WTC11 (cell line): Measurements from ENCODE around the gene OR52I2. TPM values are rescaled to one million over a fixed set of nuclear protein-coding genes. Genes with fewer than 3 reads are reported as not detected.

Source experiments
- ATAC-seq: fragments of 200-7000 bp; cut with Tn5 transposase; 2 replicates; pipeline ENCODE4 v1.10.0; 2021; ENCODE audit warnings: mild to moderate bottlenecking, moderate library complexity
- CTCF ChIA-PET: fragments of 300-600 bp; sonication (Branson Sonifier 250); formaldehyde crosslinking; loops from one replicate; lab custom pipeline; 2021; ENCODE audit warnings: antibody characterized with exemption; lab: Charles Lee
- POLR2A ChIA-PET: fragments of 350-600 bp; sonication (Branson Sonifier 250); formaldehyde crosslinking; loops from one replicate; lab custom pipeline; 2021; ENCODE audit warnings: antibody characterized with exemption; lab: Charles Lee
- DNase-seq: peaks from one replicate; pipeline ENCODE4 v3.0.0; 2021; ENCODE audit warnings: low spot score
- H3K27ac Mint-ChIP-seq: 2 replicates; pipeline ENCODE4 v1.8.0; 2021; ENCODE audit warnings: mixed read lengths
- H3K27me3 Mint-ChIP-seq: 2 replicates; pipeline ENCODE4 v1.8.0; 2021; ENCODE audit warnings: low read depth, mild to moderate bottlenecking, moderate library complexity, mixed read lengths
- H3K36me3 Mint-ChIP-seq: 2 replicates; pipeline ENCODE4 v1.8.0; 2021; ENCODE audit warnings: mixed read lengths
- H3K4me1 Mint-ChIP-seq: 2 replicates; pipeline ENCODE4 v1.8.0; 2022; ENCODE audit warnings: mixed read lengths
- H3K4me3 Mint-ChIP-seq: 2 replicates; pipeline ENCODE4 v1.8.0; 2021; ENCODE audit warnings: mild to moderate bottlenecking, moderate library complexity, mixed read lengths
- H3K9me3 Mint-ChIP-seq: 2 replicates; pipeline ENCODE4 v1.8.0; 2021; ENCODE audit warnings: mixed read lengths
- CREB1 ChIP-seq: sonication (generic); formaldehyde crosslinking; IDR thresholded peaks from 2 replicates; pipeline ENCODE4 v1.8.0; 2023; ENCODE audit warnings: mild to moderate bottlenecking, missing genetic modification reagents
- CREM ChIP-seq: sonication (generic); formaldehyde crosslinking; IDR thresholded peaks from 2 replicates; pipeline ENCODE4 v1.8.1; 2022; ENCODE audit warnings: mild to moderate bottlenecking, missing genetic modification reagents, moderate library complexity
- FOXK1 ChIP-seq: sonication (generic); formaldehyde crosslinking; IDR thresholded peaks from 2 replicates; pipeline ENCODE4 v1.8.0; 2022; ENCODE audit warnings: mild to moderate bottlenecking, moderate library complexity, missing genetic modification reagents
- HMGA2 ChIP-seq: fragments of 250-450 bp; sonication (Bioruptor Pico); IDR thresholded peaks from 2 replicates; pipeline ENCODE4 v1.4.0; 2021; ENCODE audit warnings: mild to moderate bottlenecking, moderate library complexity
- NFE2L1 ChIP-seq: sonication (generic); formaldehyde crosslinking; IDR thresholded peaks from 2 replicates; pipeline ENCODE4 v1.8.1; 2023; ENCODE audit warnings: missing genetic modification reagents
- RORB ChIP-seq: fragments of 250-450 bp; sonication (Bioruptor Pico); IDR thresholded peaks from 2 replicates; pipeline ENCODE4 v1.9.0; 2021; ENCODE audit warnings: mild to moderate bottlenecking
- SMAD3 ChIP-seq: sonication (generic); formaldehyde crosslinking; IDR thresholded peaks from 2 replicates; pipeline ENCODE4 v1.8.0; 2022; ENCODE audit warnings: missing genetic modification reagents, mild to moderate bottlenecking, borderline replicate concordance
- TEAD4 ChIP-seq: sonication (generic); formaldehyde crosslinking; IDR thresholded peaks from 2 replicates; pipeline ENCODE4 v1.8.0; 2022; ENCODE audit warnings: mild to moderate bottlenecking, missing genetic modification reagents
- ZNF121 ChIP-seq: sonication (generic); formaldehyde crosslinking; IDR thresholded peaks from 2 replicates; pipeline ENCODE4 v1.8.0; 2023; ENCODE audit warnings: missing genetic modification reagents
- ZNF232 ChIP-seq: sonication (generic); formaldehyde crosslinking; IDR thresholded peaks from 2 replicates; pipeline ENCODE4 v1.8.0; 2022; ENCODE audit warnings: mild to moderate bottlenecking, missing genetic modification reagents
- total RNA-seq: library from RNA; stranded (reverse); gene quantifications from 3 replicates; pipeline ENCODE4 v1.2.3, GENCODE V29; 2021
- TF ChIP-seq, protein P1 (sequence below): sonication (generic); formaldehyde crosslinking; IDR thresholded peaks from 2 replicates; pipeline ENCODE4 v1.8.0; 2022; ENCODE audit warnings: mild to moderate bottlenecking, missing genetic modification reagents
- TF ChIP-seq, protein P2 (sequence below): sonication (generic); formaldehyde crosslinking; conservative IDR thresholded peaks from 2 replicates; pipeline ENCODE4 v1.8.1; 2023; ENCODE audit warnings: mild to moderate bottlenecking, low read depth, missing genetic modification reagents, moderate library complexity
- TF ChIP-seq, protein P3 (sequence below): fragments of 250-450 bp; sonication (Bioruptor Pico); IDR thresholded peaks from 2 replicates; pipeline ENCODE4 v1.9.0; 2021; ENCODE audit warnings: mild to moderate bottlenecking, borderline replicate concordance
- TF ChIP-seq, protein P4 (sequence below): sonication (generic); formaldehyde crosslinking; IDR thresholded peaks from 2 replicates; pipeline ENCODE4 v1.8.1; 2022; ENCODE audit warnings: low read depth, missing genetic modification reagents, borderline replicate concordance
- TF ChIP-seq, protein P5 (sequence below): sonication (generic); formaldehyde crosslinking; IDR thresholded peaks from 2 replicates; pipeline ENCODE4 v1.8.0; 2022; ENCODE audit warnings: mild to moderate bottlenecking, missing genetic modification reagents

The OR52I2 gene
- total RNA-seq, 1 experiment from 2014 or later: not detected

DNA sequence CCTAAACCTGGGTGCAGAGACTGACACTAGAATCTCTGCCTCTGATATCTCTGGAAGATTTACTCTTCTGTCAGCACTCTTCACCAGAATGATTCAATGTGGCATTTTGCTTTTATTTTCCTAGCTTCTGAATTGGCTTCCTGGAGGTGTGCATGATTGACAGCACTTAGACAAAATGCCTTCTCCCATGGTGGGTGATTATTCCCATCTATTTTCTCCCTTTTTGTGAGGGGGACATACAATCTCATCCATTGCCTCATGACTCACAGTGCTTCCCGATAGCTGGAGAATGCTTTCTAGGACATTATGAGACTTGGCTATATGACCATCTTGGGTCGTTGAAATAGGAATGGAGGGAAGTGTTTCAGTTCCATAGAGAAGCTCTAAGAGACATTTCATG, 30.4 kb downstream of the OR52I2 start (continued):
- no peak for TF ChIP-seq ZNF121 (CRISPR knock-in tag)
- TF ChIP-seq, protein P1, sequence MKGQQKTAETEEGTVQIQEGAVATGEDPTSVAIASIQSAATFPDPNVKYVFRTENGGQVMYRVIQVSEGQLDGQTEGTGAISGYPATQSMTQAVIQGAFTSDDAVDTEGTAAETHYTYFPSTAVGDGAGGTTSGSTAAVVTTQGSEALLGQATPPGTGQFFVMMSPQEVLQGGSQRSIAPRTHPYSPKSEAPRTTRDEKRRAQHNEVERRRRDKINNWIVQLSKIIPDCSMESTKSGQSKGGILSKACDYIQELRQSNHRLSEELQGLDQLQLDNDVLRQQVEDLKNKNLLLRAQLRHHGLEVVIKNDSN: no peak

DNA sequence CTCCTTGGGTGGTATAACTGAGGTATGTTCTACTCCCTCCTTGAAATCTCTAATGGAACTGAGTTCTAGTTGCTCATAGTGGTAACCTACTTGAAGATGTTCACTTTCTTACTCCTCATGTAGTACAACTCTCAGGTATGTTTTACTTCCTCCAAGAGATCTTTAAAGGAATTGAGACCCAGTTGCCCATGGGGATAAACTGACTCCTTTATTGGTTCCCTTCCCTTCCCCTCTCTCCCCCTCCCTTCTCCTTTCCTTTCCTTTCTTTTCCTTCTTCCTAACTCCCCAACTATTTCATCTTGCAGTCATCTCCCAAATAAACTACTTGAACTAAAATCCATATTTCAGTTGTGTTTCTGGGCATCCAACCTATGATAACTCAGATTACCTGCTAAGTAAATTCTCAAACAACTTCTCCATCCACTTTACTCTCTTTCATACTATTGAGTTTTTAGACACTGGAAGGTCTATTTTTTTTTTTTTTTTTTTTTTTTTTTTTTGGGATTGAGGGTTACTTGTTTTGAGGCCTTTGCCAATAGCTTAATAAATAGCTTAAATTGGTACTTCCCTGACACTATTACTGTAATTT, 34.4 kb downstream of the OR52I2 start:
- H3K36me3 Mint-ChIP-seq: no peaks in the 10 kb centered on the region
- H3K4me3 Mint-ChIP-seq: no peak overlapping the region
- CTCF ChIA-PET: no interaction called here
- no peak for ATAC-seq
- TF ChIP-seq, protein P2, sequence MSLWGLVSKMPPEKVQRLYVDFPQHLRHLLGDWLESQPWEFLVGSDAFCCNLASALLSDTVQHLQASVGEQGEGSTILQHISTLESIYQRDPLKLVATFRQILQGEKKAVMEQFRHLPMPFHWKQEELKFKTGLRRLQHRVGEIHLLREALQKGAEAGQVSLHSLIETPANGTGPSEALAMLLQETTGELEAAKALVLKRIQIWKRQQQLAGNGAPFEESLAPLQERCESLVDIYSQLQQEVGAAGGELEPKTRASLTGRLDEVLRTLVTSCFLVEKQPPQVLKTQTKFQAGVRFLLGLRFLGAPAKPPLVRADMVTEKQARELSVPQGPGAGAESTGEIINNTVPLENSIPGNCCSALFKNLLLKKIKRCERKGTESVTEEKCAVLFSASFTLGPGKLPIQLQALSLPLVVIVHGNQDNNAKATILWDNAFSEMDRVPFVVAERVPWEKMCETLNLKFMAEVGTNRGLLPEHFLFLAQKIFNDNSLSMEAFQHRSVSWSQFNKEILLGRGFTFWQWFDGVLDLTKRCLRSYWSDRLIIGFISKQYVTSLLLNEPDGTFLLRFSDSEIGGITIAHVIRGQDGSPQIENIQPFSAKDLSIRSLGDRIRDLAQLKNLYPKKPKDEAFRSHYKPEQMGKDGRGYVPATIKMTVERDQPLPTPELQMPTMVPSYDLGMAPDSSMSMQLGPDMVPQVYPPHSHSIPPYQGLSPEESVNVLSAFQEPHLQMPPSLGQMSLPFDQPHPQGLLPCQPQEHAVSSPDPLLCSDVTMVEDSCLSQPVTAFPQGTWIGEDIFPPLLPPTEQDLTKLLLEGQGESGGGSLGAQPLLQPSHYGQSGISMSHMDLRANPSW (CRISPR knock-in tag): no peak
- TF ChIP-seq NFE2L1 (CRISPR knock-in tag): no peak
- TF ChIP-seq, protein P3, sequence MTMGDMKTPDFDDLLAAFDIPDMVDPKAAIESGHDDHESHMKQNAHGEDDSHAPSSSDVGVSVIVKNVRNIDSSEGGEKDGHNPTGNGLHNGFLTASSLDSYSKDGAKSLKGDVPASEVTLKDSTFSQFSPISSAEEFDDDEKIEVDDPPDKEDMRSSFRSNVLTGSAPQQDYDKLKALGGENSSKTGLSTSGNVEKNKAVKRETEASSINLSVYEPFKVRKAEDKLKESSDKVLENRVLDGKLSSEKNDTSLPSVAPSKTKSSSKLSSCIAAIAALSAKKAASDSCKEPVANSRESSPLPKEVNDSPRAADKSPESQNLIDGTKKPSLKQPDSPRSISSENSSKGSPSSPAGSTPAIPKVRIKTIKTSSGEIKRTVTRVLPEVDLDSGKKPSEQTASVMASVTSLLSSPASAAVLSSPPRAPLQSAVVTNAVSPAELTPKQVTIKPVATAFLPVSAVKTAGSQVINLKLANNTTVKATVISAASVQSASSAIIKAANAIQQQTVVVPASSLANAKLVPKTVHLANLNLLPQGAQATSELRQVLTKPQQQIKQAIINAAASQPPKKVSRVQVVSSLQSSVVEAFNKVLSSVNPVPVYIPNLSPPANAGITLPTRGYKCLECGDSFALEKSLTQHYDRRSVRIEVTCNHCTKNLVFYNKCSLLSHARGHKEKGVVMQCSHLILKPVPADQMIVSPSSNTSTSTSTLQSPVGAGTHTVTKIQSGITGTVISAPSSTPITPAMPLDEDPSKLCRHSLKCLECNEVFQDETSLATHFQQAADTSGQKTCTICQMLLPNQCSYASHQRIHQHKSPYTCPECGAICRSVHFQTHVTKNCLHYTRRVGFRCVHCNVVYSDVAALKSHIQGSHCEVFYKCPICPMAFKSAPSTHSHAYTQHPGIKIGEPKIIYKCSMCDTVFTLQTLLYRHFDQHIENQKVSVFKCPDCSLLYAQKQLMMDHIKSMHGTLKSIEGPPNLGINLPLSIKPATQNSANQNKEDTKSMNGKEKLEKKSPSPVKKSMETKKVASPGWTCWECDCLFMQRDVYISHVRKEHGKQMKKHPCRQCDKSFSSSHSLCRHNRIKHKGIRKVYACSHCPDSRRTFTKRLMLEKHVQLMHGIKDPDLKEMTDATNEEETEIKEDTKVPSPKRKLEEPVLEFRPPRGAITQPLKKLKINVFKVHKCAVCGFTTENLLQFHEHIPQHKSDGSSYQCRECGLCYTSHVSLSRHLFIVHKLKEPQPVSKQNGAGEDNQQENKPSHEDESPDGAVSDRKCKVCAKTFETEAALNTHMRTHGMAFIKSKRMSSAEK (CRISPR knock-in tag): no peak
- TF ChIP-seq SMAD3 (CRISPR knock-in tag): no peak
- no peak for TF ChIP-seq TEAD4
- TF ChIP-seq CREM: no peak
- TF ChIP-seq CREB1 (CRISPR knock-in tag): no peak
- TF ChIP-seq RORB (CRISPR knock-in tag): no peak
- TF ChIP-seq FOXK1: no peak
- TF ChIP-seq ZNF232: no peak
- TF ChIP-seq, protein P4, sequence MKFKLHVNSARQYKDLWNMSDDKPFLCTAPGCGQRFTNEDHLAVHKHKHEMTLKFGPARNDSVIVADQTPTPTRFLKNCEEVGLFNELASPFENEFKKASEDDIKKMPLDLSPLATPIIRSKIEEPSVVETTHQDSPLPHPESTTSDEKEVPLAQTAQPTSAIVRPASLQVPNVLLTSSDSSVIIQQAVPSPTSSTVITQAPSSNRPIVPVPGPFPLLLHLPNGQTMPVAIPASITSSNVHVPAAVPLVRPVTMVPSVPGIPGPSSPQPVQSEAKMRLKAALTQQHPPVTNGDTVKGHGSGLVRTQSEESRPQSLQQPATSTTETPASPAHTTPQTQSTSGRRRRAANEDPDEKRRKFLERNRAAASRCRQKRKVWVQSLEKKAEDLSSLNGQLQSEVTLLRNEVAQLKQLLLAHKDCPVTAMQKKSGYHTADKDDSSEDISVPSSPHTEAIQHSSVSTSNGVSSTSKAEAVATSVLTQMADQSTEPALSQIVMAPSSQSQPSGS (CRISPR knock-in tag): no peak
- TF ChIP-seq, protein P5, sequence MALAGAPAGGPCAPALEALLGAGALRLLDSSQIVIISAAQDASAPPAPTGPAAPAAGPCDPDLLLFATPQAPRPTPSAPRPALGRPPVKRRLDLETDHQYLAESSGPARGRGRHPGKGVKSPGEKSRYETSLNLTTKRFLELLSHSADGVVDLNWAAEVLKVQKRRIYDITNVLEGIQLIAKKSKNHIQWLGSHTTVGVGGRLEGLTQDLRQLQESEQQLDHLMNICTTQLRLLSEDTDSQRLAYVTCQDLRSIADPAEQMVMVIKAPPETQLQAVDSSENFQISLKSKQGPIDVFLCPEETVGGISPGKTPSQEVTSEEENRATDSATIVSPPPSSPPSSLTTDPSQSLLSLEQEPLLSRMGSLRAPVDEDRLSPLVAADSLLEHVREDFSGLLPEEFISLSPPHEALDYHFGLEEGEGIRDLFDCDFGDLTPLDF (CRISPR knock-in tag): no peak
- TF ChIP-seq HMGA2: no peak
- TF ChIP-seq, all 79 proteins: peak for 0
- Mint-ChIP-seq H3K27ac (no peak overlapping the region), H3K27me3 (peaks cover 13% of the 10 kb centered on the region), H3K9me3 (peaks cover 8% of the 10 kb centered on the region), H3K4me1 (no peaks in the 10 kb centered on the region)
- POLR2A ChIA-PET: no interaction called here
- DNase-seq: no peak
